GM19238 (cell line): ENCODE data around the gene GOLT1A.

Source experiments
- DNase-seq: peaks from one replicate; pipeline ENCODE4 v3.0.0; 2011; ENCODE audit warnings: low spot score; ENCODE audit not compliant: insufficient read length

Gene GOLT1A

DNA sequence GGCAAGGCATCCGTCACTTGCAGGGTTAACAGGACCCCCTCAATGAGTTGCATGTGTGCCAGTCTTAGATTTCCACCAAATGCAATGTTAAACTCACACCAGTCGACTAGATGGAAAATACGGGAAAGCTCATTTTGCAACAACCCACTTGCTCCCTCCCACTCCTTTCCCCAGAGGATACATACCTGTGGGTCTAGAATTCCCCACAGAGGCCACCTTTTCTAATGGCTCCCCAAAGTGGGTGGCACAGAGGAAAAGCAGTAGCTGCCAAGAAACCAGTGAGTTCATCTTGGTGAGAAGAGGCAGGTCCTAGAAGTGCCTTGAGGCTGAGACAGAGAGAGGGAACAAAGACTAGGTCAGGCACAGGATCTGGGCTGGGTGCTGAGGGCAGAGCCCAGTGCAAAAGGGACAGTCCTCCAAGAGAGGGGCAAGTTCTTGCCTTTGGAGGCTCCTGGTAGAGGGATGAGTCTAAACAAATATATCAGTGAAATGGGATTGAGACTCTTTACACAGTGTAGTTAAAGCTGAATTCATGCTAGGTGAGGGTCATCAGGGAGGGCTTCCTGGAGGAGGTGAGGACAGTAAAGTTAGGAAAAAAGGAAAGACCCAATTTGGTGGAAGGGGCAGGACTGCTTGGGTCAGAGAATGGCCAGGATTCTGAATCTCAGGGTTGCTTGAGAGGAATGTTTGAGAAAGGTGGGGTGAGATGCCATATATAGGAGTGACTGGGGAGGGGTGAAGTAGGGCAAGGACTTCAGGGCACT is 21.0 kb downstream of the GOLT1A start:
- no peak for DNase-seq

DNA sequence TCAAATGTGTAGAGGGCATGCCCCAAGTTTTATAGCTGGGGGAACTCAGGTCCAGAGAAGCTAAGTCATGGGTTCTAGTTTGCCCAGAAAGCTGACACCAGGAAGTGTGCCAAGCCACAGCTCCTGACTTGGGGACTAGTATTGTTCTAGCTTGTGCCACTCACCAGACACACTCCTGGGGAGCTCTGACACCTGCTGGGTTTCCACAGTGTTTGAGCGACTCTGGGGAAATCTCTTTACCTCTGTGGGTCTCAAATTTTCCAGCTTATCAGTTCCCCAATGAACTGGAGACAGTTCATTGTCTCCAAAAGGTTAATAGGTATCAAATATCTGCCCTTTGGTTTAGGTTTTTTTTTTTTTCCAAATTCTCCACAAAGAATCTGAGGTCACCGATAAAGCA is 21.7 kb downstream of the GOLT1A start:
- no peak for DNase-seq

- DNase-seq = no peak
Observed at GRCh38 chr1:204191456-204191855, 22.3 kb downstream of the GOLT1A start.

- no peak for DNase-seq
Observed at GRCh38 chr1:204190212-204191211, 23.3 kb downstream of the GOLT1A start.

- no peak for DNase-seq
Observed at GRCh38 chr1:204188959-204189639, 24.7 kb downstream of the GOLT1A start.

DNA sequence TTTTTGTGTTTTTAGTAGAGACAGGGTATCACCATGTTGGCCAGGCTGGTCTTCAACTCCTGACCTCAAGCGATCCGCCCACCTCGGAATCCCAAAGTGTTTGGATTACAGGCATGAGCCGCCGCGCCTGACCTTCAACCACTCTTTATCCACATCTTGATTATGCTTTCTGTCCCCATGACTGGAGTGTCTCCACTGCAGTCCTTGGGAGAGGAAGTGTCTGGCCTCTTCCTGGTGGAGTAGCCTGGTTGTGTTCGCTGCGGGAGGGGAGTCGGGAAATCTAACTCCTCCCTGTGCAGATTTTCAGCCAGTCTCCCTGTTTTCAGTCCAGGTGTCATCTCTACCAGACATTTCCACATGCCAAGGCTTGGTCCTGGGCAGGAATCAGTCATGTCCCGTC is 27.2 kb downstream of the GOLT1A start:
- no peak for DNase-seq

- DNase-seq = no peak
Observed at GRCh38 chr1:204181116-204181515, 32.7 kb downstream of the GOLT1A start.

DNA sequence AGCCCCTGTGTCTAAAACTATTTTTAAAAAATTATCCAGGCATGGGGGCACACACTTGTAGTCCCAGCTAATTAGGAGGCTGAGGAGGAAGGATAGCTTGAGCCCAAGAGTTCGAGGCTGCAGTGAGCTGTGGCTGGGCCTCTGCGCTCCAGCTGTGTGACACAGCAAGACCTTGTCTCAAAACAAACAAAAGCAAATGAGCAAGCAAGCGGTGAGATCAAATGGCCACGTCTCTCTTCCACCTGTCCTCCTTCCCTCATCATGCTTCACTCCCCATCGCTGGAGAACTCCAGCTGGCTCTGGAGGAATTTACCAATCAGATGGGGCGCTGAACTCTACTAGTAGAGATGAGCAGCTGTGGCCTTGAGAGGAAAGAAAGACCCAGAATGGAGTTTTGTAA is 33.7 kb downstream of the GOLT1A start:
- no peak for DNase-seq

DNA sequence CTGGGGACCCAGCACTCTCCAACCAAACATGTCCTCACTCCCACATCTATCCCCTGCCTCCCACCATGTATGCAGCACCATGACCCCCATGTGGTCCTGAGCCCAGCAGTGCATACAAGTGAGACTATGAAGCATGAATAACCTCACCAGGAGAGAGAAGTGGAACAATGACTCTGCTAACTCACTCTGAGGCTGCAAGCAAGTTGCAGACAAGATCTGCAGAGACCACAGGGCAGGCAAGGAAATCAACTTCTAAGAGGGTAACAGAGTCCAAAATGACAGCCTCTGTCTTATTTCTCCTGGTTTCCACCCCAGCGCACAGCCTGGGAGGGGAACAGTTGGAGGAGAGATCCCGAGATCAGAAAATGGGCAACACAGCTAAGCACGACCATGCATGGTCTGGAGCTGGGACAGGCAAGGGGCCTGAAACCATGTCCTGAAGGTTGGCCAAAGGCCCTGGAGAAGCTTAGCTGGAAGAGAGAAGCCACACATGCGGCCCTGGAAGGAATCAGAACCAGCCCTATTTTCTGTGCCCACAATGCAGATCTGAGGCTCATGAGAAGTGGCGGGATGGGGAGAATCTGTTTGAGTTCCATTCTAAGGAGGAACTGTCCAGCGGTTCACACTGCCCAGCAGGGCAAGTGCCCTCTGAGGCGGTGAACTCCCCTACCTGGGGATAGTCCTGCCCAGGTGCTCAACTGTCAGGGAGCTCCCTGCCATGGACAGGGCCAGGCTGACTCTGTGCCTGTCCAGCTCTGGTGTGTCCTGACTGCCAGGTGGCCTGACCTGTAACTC is 35.1 kb downstream of the GOLT1A start:
- no peak for DNase-seq

DNA sequence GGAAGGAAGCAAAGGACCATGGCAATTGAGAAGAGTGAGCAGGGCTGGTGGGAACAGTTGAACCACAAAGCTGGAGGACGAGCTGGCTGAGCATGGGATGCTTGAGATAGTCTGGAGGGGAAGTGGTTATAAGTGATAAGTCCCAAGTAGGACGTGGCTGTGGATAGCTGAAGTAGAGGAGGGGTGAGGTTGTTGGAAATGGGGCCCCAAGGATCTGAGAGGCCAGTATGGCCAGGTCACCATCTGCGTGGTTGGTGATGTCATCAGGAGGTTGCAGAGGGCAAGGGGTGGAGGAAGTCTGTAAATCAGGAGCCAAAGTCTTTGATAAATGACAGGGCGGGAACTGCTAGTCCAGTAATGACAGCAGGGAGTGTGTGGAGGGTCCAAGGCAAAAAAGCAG is 36.7 kb downstream of the GOLT1A start:
- DNase-seq = no peak

DNA sequence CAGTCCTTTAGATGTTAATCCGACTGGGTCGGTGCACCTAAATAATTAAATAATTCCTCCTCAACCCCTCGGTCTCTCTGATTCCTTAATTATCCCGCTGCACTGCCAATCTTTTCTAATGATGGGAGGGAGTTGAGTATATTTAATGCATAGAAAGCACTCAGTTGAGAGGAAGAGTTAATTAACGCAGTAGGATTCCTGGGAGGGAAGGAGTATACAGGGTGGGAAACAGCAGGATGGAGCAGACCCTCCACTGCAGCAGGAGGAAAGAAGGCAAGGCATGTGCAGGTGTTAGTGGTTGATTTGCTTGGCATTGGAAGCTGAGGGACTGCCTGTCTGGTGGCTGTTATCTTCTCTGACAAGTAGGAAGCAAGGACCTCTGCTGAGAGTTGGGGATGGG is 37.7 kb downstream of the GOLT1A start:
- no peak for DNase-seq

GRCh38 chr1:204174958-204175357 is 38.8 kb downstream of the GOLT1A start:
- no peak for DNase-seq

- no peak for DNase-seq
Observed at GRCh38 chr1:204172404-204173029, 41.3 kb downstream of the GOLT1A start.

GRCh38 chr1:204171751-204172178 is 42.0 kb downstream of the GOLT1A start:
- DNase-seq = no peak

DNA sequence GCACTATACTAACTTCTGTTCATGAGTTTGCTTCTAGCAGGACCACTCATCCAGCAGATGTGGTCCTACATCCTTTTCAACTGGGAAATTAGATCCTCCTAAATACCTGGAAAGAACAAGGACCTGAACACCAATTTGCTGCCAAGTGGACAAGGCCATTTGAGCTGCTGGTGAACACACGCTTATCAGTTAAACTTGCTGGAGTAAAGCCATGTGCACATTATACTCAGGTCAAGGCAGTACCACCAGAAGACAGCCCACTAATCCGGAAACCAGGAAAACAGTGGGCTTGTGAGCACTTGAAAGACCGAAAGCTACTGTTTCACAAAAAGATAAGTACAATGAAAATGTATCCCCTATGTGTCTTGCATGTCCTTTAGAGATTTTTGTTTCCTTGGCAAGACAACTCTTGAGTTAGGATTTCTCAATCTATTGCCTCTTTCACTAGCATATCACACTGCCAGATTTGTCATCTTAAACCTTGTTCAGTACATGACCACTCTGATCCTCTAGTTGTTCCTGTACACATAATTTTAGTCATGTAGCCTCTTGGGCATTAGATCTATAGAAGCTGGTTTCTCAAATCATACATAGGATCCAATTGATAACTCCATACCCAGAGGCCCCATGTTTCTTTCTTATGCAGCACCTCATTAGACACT is 43.2 kb downstream of the GOLT1A start:
- DNase-seq = no peak

DNA sequence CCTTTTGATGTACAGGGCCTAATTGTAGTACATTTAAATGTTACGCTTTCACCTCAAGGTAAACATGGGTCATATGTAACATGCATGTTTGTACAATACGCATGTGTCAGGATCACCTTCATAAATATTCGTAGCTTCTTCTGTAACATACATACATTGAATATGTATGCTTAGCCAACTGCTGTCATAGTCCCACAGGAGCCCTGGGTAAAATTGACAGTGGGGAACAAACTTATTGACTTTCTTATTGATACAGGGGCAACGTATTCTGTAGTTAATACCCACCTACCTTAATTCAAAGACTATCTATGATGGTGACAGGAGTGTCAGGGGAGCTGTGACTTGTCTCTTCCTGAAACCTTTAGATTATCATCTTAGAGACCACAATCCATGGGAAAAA is 43.9 kb downstream of the GOLT1A start:
- no peak for DNase-seq

GRCh38 chr1:204167730-204168129 is 46.1 kb downstream of the GOLT1A start:
- no peak for DNase-seq

DNA sequence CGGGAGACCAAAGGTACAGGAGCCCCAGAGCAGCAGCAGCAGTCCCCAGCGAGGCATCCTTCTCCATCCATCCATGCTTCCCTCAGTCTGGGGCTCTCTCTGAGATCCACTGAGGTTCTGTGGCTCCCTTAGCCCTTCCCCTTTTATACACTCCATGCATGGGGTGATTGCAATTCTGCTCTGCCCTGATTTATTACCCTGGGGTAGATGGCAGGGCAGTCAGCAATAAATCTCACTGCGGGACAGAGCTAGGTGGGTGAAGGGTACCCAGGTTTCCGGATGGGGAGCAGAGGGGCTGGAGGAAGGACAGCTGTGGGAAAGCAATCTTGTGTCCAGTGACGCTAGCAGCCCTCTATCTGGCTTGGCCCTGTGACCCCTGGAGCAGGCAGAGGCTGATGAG is 47.6 kb downstream of the GOLT1A start, which contains the start of gene REN:
Gene REN, minus strand, starts transcription at position 119 of the 400 bp plus-strand sequence. Its CDS starts 44 bp downstream, at position 75.
- no peak for DNase-seq

DNA sequence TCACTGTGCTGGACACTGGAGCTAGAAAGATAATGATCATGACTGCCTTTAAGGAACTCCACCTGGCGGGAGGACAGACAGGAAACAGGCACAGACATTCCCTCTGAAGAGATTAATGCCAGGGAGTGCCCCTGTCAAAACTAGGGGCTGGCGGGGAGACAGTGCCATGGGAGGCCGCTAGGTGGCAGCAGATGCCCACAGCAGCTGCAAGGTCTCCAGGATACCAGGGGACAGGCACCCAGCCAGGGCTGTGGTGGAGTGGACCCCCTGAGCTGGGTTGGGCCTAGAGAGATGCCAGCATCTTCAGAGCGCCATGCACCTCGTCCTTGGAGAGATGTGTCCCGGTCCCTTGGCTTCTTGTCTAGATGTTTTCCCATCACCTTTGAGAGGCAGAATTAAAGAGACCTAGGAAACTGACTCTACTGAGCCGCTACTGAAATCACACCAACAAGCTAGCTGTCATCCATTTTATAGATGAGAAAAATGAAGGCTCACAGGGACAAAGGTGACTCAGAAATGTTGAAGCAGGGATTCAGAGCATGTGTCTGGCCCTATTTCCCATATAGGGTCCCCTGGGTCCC is 51.2 kb downstream of the GOLT1A start:
- DNase-seq = peak; percentile 84
